NCI-H2029 treated with DMSO at 0.1 percent for 48 hours (cell line): ENCODE data around the gene SIPA1L3.
"Not testable (repeated sequence)": the region's sequence is repeated elsewhere in the genome, so short reads cannot be mapped to it uniquely, and the experiment has no call there.

ENCODE experiments used
- DNase-seq: peaks from one replicate; lab custom pipeline; 2025; lab: John Stamatoyannopoulos, UW

The SIPA1L3 gene

DNA sequence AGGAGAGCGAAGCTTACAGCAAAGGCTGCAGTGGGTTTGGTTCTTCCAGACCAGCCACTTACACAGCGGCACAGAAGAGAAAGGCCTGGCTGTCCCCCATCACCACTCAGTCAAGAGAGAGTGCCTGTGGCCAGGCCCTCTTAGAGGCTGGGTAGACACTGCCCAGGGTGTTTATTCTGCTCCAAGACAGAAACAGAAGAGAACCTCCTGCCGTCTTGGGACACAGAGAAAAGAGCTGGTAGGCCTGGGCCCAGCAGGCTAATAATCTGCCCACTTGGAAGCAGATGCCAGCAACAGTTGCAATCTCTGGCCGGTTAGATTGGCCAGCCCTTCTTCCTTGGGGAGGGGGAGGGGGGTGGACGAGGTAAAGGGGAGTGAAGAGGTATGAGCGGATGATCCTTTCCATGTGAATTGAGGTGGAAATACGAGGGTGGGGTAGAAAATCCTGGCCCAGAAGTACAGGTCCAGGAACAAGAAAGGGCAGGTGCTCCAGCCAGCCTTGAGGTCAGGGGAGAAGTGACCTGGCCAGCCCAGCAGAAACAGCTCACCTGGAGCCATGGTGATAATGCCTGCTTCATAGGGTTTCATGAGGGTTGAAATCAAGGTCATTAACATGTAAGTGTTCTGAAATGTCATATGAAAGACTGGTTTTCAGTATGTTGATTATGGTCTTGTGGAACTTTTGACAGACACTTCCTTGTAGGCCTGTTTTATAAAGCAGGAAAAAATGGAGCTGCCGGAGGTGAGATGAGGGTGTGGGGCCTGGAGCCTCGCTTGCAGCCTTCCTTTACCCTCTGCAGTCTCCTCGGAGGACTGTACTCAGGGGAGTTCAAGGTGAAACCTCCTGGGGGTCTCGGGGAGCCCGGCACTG lies 116.9 kb downstream of the SIPA1L3 start:
- no peak for DNase-seq

- no peak for DNase-seq
Measured at GRCh38 chr19:38024992-38025908, 118.2 kb downstream of the SIPA1L3 start.

- DNase-seq = no peak
Measured at GRCh38 chr19:38025909-38026307, 118.9 kb downstream of the SIPA1L3 start.

GRCh38 chr19:38028913-38029510 lies 122.0 kb downstream of the SIPA1L3 start:
- no peak for DNase-seq

DNA sequence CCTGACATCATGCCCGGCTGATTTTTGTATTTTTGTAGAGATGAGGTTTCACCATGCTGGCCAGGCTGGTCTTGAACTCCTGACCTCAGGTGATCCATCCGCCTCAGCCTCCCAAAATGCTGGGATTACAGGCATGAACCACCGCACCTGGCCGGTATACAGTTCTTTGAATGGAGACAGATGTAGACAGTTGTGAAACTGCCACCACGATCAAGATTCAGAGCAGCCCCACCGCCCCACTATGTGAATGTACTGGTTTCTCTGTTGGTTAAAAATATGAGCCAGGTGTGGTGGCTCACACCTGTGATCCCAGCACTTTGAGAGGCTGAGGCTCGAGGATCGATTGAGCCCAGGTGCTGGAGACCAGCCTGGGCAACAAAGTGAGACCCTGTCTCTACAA lies 123.0 kb downstream of the SIPA1L3 start:
- DNase-seq = not testable (repeated sequence)

- no peak for DNase-seq
Measured at GRCh38 chr19:38030686-38031422, 123.8 kb downstream of the SIPA1L3 start.

DNA sequence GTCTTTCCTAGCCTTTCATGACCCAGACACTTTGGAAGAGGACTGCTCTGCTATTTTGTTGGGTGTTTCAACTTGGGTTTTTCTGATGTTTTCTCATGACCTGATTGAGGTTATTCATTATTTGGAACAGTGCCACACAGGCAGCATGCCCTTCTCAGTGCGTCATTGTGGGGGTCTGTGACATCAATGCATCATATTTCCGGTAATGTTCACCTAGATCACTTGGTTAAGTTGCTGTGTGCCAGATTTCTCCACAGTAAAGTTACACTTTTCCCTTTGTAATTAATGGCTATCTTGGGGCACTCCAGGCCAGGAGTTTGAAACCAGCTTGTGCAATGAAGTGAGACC lies 124.4 kb downstream of the SIPA1L3 start:
- DNase-seq = no peak

DNA sequence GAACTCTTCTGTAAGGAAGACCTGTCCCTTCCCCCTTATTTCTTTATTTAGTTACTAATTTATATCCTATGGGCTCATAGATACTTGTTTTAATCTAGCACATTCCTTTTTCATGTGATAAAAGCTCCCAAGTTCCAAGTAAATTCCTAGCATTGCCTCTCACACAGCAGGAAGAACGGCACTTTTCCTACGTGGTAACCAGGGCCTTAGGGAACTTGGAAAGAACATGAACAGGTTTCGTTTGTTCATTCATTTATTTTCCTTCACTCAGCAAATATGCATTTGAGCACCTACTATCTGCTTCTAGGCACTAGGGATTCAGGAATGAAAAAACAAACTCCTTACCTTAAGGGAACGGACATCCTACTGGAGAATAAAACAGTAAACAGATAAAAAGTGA lies 125.1 kb downstream of the SIPA1L3 start:
- DNase-seq = no peak

DNA sequence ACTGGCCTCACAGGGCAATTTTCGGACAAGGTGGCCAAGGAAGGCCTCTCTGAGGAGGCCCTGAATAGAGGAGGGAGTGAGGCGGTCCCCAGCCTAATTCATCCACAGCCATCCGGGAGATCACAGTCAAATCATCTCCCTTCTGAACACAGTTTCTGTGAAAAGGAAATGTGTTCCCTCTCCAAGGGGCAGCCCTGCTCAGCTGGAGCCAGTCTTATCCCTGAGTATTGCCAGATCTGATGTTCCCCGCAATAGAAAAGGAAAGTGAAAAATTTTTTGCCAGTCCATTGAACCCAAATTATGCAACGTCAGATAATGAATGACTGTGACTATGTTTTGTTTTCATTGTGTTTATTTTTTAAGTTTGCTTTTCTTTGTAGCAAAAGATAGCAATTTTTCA lies 125.9 kb downstream of the SIPA1L3 start:
- DNase-seq = no peak

DNA sequence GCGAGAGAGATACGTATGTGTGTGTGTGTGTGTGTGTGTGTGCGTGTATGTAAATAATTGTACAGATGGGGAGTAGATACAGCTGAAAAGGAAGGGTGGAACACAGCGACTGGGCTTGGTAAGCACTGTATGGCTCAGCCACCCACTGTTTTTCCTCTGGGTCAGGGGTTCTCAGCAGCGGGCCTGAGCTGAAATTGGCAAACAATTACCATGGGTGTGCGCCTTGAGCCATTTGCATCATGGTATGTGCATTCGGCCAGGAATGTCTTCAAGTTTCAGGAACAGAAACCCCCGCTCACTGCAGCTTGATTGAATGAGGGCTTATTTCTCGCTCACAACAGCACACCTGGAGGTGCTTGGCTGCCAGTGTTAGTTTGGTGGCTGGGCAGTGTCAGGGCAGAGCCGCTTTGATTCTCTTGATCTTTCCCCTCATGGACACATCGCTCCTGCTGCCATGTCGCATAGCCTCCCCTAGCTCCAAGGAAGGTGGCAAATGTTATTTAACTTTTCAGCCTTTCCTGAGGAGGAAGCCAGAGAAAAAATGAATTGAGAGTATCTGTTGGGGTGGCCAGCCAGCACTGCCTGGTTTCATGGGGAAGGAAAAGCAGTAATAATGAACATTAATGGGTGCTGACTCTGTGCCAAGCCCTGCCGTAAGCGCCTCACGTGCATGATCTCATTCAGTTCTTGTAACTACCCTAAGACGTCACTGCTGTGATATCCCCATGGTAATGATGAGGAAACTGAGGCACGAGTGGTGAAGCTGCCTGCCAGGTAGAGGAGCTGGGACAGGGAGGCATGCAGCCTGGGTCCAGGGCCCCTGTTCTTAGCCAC lies 126.9 kb downstream of the SIPA1L3 start:
- peak; percentile 6 for DNase-seq

DNA sequence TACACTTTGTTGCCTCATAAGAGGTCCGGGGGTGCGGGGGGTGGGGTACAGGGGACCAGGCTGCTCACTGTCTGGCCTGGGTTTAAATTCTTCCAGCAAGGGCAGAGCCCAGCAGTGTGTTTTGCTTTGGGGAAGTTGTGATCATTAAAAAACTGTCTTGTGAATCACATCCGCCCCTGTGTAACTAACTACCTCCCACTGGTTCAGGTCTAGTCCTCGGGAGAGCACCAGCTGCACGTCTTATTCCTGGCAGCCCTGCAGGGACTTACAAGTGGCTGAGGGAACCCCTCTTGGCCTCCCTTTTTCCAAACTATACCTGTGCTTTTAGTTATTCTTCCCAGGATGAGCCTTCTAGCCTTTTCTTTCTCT lies 127.5 kb downstream of the SIPA1L3 start:
- DNase-seq = no peak

DNA sequence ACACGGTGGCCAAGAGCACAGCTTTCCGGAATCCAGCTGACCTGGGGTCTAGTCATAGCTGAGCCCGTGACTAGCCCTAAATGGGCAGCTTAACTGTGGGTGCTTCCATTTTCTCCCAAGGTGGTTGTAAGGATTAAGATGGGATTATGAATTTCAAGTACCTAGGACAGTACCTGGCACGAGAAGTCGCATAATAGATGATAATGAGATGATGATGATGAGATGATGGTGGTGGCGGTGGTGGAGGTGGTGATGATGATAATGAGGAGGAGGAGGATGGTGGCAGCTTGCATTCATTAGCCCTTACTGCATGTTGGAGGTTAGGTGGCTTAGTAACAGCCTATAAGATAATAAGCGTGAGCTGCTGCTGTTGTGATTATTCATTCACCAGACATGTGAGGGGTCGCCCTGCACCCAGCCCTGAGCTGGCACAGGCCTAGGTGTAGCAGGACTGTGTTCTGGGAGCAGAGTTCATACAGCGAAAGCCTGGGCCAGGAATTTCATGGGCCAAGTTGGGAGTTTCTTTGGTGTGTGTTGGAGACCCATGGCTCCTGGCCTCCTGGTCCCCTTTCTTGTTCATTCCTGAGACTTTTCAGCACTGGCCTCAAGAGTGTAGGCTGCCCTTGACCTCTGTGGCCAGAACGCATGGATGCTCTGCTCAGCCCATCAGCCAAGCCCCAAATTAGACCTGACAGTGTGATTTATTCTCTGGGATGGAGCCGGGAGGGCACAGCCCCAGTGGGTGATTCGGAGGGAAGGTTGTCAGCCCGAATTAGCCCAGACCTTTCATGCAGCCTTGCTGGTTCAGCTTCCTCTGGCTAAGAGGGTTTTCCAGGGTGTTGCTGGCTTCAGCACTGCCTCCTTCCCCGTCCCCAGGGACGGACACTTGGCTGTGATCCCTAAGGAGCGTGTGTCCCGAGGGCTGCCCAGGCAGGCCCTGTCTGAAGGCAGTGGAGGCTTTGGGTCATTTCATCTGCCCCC lies 128.8 kb downstream of the SIPA1L3 start:
- no peak for DNase-seq

DNA sequence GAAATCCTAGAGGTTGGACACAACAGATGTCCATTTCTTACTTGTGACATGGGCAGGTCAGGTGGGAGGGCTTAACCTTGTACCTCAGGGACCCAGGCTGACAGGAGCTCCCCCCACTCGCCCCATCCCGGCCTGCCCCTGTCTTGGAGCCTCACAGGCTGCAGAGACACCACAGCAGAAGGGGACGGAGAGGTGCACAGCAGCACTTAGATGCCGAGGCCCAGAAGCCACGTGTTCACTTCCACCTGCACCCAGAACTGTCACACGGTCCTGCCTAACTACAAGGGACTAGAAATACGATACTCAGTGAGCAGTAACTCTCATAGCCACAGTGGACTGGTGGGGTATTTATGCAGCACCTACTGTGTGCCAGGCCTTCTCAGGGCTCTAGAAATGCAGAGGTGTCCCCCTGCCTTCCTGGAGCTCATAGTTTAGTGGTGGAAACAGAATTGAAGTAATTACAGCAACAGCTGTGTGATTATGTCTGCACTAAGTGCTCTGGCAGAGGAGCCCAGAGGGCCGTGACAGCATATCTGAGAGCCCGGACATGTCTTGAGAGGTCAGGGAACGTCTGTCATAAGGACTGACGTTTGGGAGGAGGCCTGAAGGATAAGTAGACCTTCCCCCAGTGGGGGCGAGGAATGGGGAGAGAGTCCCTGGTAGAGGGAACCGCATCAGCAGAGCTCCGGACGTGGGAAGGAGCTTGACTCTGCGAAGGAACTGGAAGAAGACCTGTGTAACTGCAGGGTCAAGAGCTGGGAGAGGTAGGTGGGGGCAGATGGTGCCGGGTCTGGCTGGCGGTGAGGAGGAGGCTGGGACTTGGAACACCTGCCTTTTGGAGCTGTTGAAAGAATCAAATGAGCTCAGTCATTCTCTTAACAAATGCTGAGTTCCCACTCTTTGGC lies 130.0 kb downstream of the SIPA1L3 start:
- DNase-seq = peak; percentile 10

- DNase-seq = no peak
Measured at GRCh38 chr19:38039966-38040365, 133.0 kb downstream of the SIPA1L3 start.

DNA sequence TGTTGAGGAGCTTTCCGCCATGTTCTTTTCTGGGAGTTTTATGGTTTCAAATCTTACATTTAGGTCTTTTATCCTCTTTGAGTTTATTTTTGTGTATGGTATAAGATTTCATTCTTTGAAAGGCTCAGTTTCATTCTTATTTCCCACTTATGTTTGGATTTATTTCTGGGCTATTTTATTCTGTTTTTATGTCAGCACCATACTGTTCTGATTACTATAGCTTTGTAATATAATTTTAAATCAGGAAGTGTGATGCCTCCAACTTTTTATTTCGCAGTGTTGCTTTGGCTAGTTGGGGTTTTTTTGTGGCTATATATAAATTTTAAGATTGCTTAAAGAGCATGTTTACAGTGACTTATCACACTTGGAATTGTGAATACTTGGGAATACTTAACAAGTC lies 135.1 kb downstream of the SIPA1L3 start:
- DNase-seq = no peak

- DNase-seq = no peak
Measured at GRCh38 chr19:38043649-38044144, 136.7 kb downstream of the SIPA1L3 start.

GRCh38 chr19:38044267-38045111 lies 137.5 kb downstream of the SIPA1L3 start:
- no peak for DNase-seq
